DOHH2 (cell line): ENCODE measurements around the gene CMAS.

ENCODE experiments used
- H3F3A ChIP-seq: fragments of 200-600 bp; sonication (generic), shearing (Covaris generic); 2 replicates; pipeline ENCODE4 v1.6.0; 2016; ENCODE audit warnings: antibody characterized with exemption, mild to moderate bottlenecking; ENCODE audit not compliant: control insufficient read depth, insufficient read depth
- H3K27ac ChIP-seq: fragments of 200-600 bp; sonication (generic); 2 replicates; pipeline ENCODE4 v1.5.1; 2014; ENCODE audit warnings: low read depth, mild to moderate bottlenecking, low read length, moderate library complexity
- H3K27me3 ChIP-seq: fragments of 200-600 bp; sonication (generic); 2 replicates; pipeline ENCODE4 v1.6.1; 2014; ENCODE audit warnings: mild to moderate bottlenecking, low read length, mixed read lengths; ENCODE audit not compliant: control insufficient read depth
- H3K36me3 ChIP-seq: fragments of 200-600 bp; sonication (generic); 2 replicates; pipeline ENCODE4 v1.6.1; 2014; ENCODE audit warnings: mild to moderate bottlenecking, low read length, moderate library complexity, mixed read lengths; ENCODE audit not compliant: control insufficient read depth
- H3K4me1 ChIP-seq: fragments of 200-600 bp; sonication (generic); 2 replicates; pipeline ENCODE4 v1.6.1; 2014; ENCODE audit warnings: mild to moderate bottlenecking, low read length, mixed read lengths; ENCODE audit not compliant: control insufficient read depth
- H3K4me2 ChIP-seq: fragments of 200-600 bp; sonication (generic); 2 replicates; pipeline ENCODE4 v1.6.0; 2014; ENCODE audit warnings: mild to moderate bottlenecking, low read length, moderate library complexity
- H3K4me3 ChIP-seq: fragments of 200-600 bp; sonication (generic); 2 replicates; pipeline ENCODE4 v1.5.1; 2014; ENCODE audit warnings: mild to moderate bottlenecking, low read length, mixed read lengths
- H3K79me2 ChIP-seq: fragments of 200-600 bp; sonication (generic); 2 replicates; pipeline ENCODE4 v1.6.1; 2014; ENCODE audit warnings: mild to moderate bottlenecking, low read length, mixed read lengths; ENCODE audit not compliant: control insufficient read depth
- H3K9me2 ChIP-seq: fragments of 200-600 bp; sonication (generic); replicated peaks from 2 replicates; pipeline ENCODE4 v1.6.1; 2014; ENCODE audit warnings: mild to moderate bottlenecking, low read length, mixed read lengths; ENCODE audit not compliant: control insufficient read depth
- H3K9me3 ChIP-seq: fragments of 200-600 bp; sonication (generic); 2 replicates; pipeline ENCODE4 v1.6.1; 2014; ENCODE audit warnings: antibody characterized with exemption, low read length, mixed read lengths; ENCODE audit not compliant: control insufficient read depth, insufficient read depth
- H4K20me1 ChIP-seq: fragments of 200-600 bp; sonication (generic); 2 replicates; pipeline ENCODE4 v1.6.0; 2014; ENCODE audit warnings: low read depth, mild to moderate bottlenecking, antibody characterized with exemption, low read length, moderate library complexity; ENCODE audit not compliant: control insufficient read depth, insufficient read depth
- EZH2phosphoT487 ChIP-seq: fragments of 200-600 bp; sonication (generic); IDR thresholded peaks from 2 replicates; pipeline ENCODE4 v1.6.1; 2017; ENCODE audit warnings: borderline replicate concordance, mild to moderate bottlenecking, antibody characterized with exemption, low read length, moderate library complexity, mixed read lengths
- TF ChIP-seq, protein P1 (sequence below): fragments of 200-600 bp; sonication (generic); IDR thresholded peaks from one replicate; pipeline ENCODE4 v1.5.1; 2014; ENCODE audit warnings: antibody characterized with exemption, mild to moderate bottlenecking, low read depth, low read length; ENCODE audit not compliant: poor library complexity, severe bottlenecking

The CMAS gene

GRCh38 chr12:22066310-22066709 is 20.3 kb downstream of the CMAS start:
- no peaks in the 10 kb centered on the region for H3F3A ChIP-seq
- no peaks in the 10 kb centered on the region for H3K9me2 ChIP-seq
- H4K20me1 ChIP-seq: no peaks in the 10 kb centered on the region
- H3K4me1 ChIP-seq: no peaks in the 10 kb centered on the region
- H3K36me3 ChIP-seq: peaks cover 30% of the 10 kb centered on the region
- H3K4me3 ChIP-seq: no peak overlapping the region
- no peaks in the 10 kb centered on the region for H3K27me3 ChIP-seq
- H3K9me3 ChIP-seq: no peaks in the 10 kb centered on the region
- TF ChIP-seq, protein P1, sequence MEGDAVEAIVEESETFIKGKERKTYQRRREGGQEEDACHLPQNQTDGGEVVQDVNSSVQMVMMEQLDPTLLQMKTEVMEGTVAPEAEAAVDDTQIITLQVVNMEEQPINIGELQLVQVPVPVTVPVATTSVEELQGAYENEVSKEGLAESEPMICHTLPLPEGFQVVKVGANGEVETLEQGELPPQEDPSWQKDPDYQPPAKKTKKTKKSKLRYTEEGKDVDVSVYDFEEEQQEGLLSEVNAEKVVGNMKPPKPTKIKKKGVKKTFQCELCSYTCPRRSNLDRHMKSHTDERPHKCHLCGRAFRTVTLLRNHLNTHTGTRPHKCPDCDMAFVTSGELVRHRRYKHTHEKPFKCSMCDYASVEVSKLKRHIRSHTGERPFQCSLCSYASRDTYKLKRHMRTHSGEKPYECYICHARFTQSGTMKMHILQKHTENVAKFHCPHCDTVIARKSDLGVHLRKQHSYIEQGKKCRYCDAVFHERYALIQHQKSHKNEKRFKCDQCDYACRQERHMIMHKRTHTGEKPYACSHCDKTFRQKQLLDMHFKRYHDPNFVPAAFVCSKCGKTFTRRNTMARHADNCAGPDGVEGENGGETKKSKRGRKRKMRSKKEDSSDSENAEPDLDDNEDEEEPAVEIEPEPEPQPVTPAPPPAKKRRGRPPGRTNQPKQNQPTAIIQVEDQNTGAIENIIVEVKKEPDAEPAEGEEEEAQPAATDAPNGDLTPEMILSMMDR: no peak
- no peak for TF ChIP-seq EZH2phosphoT487
- H3K27ac ChIP-seq: no peak overlapping the region
- H3K79me2 ChIP-seq: no peaks in the 10 kb centered on the region
- no peak overlapping the region for H3K4me2 ChIP-seq

DNA sequence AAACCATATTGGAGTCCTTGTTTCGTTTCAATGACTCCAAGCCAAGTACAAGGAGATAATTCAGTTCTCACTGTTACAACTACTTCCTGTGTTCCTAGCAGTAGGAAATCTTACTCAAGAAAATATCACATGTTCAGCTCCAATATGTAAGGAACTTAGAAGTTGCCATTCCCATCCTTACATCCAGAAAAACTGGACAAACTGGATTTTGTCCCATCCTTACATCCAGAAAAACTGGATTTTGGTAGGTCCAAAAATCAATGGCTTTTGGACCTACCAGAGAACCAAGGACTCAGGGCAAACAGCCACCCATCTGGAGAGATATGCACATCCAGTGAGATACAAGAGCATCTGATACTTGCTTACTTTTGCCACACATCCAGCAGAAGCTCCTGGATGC is 23.8 kb downstream of the CMAS start:
- H3F3A ChIP-seq: no peaks in the 10 kb centered on the region
- TF ChIP-seq, protein P1: no peak
- TF ChIP-seq EZH2phosphoT487: no peak
- H3K79me2 ChIP-seq: no peaks in the 10 kb centered on the region
- no peaks in the 10 kb centered on the region for H3K4me1 ChIP-seq
- H3K27me3 ChIP-seq: peaks cover 5% of the 10 kb centered on the region; the same call in 1 of the 2 replicates
- no peaks in the 10 kb centered on the region for H3K9me3 ChIP-seq
- no peaks in the 10 kb centered on the region for H4K20me1 ChIP-seq
- H3K4me3 ChIP-seq: no peak overlapping the region
- H3K27ac ChIP-seq: no peak overlapping the region
- peaks cover 9% of the 10 kb centered on the region for H3K36me3 ChIP-seq
- no peak overlapping the region for H3K4me2 ChIP-seq
- no peaks in the 10 kb centered on the region for H3K9me2 ChIP-seq

GRCh38 chr12:22082190-22082701 is 36.2 kb downstream of the CMAS start:
- Histone ChIP-seq H3K27me3 (no peaks in the 10 kb centered on the region), H3F3A (no peaks in the 10 kb centered on the region), H3K36me3 (no peaks in the 10 kb centered on the region), H3K9me2 (no peaks in the 10 kb centered on the region), H3K4me1 (no peaks in the 10 kb centered on the region), H3K79me2 (no peaks in the 10 kb centered on the region), H3K4me3 (no peak overlapping the region), H3K27ac (no peak overlapping the region), H3K9me3 (no peaks in the 10 kb centered on the region), H3K4me2 (no peak overlapping the region), H4K20me1 (no peaks in the 10 kb centered on the region)
- TF ChIP-seq, protein P1: no peak
- no peak for TF ChIP-seq EZH2phosphoT487
